ENCODE data around the gene HTR2C.

- TF ChIP-seq CTCF (IDR thresholded peaks at IDR 0.05), result no peak
- TF ChIP-seq POLR2A (IDR thresholded peaks at IDR 0.05), result no peak
- TF ChIP-seq POLR2AphosphoS5 (IDR thresholded peaks at IDR 0.05; ENCODE audit: insufficient read depth in 1 of 2, low read depth in 1 of 2), result no peak
Observed at GRCh38 chrX:114842181-114842580, 258.3 kb downstream of the HTR2C start.

All from vagina (tissue), 2 donors.